Ovary (tissue), 9 donors: ENCODE measurements around the gene NEMP1. TPM values are rescaled to one million over a fixed set of nuclear protein-coding genes. Genes with fewer than 3 reads are reported as not detected.

Experiments
- DNase-seq, 5 donors: peaks; one replicate each; pipeline ENCODE4 v3.0.0-alpha.2; 2019 to 2020
- H3K27ac ChIP-seq, 2 donors: fragments of 200-600 bp; one replicate each; pipeline versions ENCODE4 v1.5.1 to v1.8.0; 2019 to 2022
- H3K27me3 ChIP-seq: fragments of 200-600 bp; one replicate; pipeline ENCODE4 v1.8.0; 2022
- H3K36me3 ChIP-seq: fragments of 200-600 bp; sonication (generic); one replicate; pipeline ENCODE4 v1.5.1; 2019
- H3K4me1 ChIP-seq: one replicate; pipeline ENCODE4 v1.8.1; 2013; ENCODE audit warnings: mild to moderate bottlenecking, moderate library complexity; ENCODE audit not compliant: insufficient read depth
- H3K4me3 ChIP-seq: fragments of 200-600 bp; sonication (generic); one replicate; pipeline ENCODE4 v1.5.1; 2017
- H3K9me3 ChIP-seq, 2 donors: fragments of 200-600 bp in 1 of 2; sonication (generic) in 1 of 2; one replicate each; pipeline versions ENCODE4 v1.5.1 to v1.8.1; 2013 to 2019; ENCODE audit warnings: mild to moderate bottlenecking in 1 of 2, moderate library complexity in 1 of 2
- EP300 ChIP-seq: sonication (generic); formaldehyde crosslinking; IDR thresholded peaks from one replicate; pipeline ENCODE4 v1.6.1; 2017; ENCODE audit warnings: antibody characterized with exemption
- POLR2A ChIP-seq: fragments of 450-650 bp; IDR thresholded peaks from one replicate; pipeline ENCODE4 v1.6.1; 2017; ENCODE audit warnings: antibody characterized with exemption, mild to moderate bottlenecking, moderate library complexity
- WGBS, 3 donors: extraction: QIAGEN DNeasy Blood & Tissue Kit in 1 of 3; methylation state at CpG; one replicate each; pipeline versions ENCODE4 v1.1.5 to v1.1.7; 2013 to 2017; 5-methylcytosine and 5-hydroxymethylcytosine counted together
- intact Hi-C, 4 donors: fragments of 100-400 bp; cut with DNase I; formaldehyde crosslinking; loops; one replicate each; pipeline versions ENCODE4 v1.11.0 to v1.15.1; 2022 to 2023
- polyA plus RNA-seq, 2 donors: library from polyadenylated mRNA; stranded (reverse); fragments of 200-250 nt in 1 of 2; fragments of 350-450 nt in 1 of 2; fragmentation: Illumina TruSeq in 1 of 2; extraction: RNeasy Lipid Tissue Mini Kit (QIAGEN cat#74804) in 1 of 2; gene quantifications; one replicate each; pipeline ENCODE4 v1.2.3, GENCODE V29; 2013 to 2014
- total RNA-seq, 7 donors: library from RNA; depleted of rRNA in 2 of 7; stranded (reverse); fragments of >200 nt in 2 of 7; fragmentation: NEBNext Ultra II Directional in 3 of 7; extraction: Animal tissue kit (Norgen Biotek cat#: 25700) in 3 of 7; gene quantifications; one replicate each; pipeline versions ENCODE4 v1.1.0 to v1.2.4, GENCODE V29; 2016 to 2023
- TF ChIP-seq, protein P1 (sequence below), 3 donors: fragments of 450-650 bp in 2 of 3; fragments of 200-600 bp in 1 of 3; IDR thresholded peaks; one replicate each; pipeline versions ENCODE4 v1.5.1 to v1.8.0; 2016 to 2022; ENCODE audit warnings: antibody characterized with exemption in 3 of 3, mild to moderate bottlenecking in 1 of 3
- donor health status: DM: no; HTN: no; CAD: no; lungs with moderate emphysema.
- donor health status: DM: no; HTN: no; CAD: no.
- donor health status: Bipolar disorder and iron deficiency.
- donor health status: DM: yes; HTN: yes; CAD: no.
- donor health status: DM: no; HTN: no; CAD: no.
- donor health status: DM: yes; HTN: yes; CAD: no.

Gene NEMP1
- total and polyA plus RNA-seq, 9 donors, result 5.8 to 14.9 (median 10.8) TPM

DNA sequence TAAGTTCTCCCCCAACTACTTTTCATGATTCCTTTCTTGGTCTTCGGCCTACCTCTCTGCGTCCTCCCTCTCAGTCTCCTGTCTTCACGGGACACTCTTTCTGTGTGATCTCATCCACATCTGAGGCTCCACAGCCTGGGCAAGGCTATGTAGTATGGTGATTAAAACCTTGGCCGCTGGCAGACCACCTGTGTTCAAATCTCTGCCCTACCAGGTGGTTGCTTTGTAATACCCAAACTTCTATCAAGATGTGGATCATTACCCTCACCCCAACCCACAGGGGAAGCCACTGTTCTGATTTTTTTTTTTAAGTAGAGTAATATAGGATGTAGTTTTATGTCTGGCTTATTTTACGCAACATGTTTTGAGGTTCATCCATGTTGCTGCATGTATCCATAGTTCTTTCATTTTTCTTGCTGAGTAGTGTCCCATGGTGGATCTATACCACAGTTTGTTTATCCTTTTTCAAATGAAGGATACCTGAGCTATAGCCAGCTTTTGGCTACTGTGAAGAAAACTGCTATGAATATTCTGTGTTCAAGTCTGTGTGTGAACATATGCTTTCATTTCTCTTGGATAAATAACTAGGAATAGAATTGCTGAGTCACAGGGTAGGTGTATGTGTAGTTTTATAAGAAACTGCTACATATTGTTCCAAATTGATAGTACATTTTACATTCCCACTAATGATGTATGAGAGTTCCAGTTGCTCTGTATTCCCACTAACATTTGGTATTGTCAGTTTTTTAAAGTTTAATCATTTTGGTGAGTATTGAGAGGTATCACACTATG is 40.9 kb upstream of the NEMP1 start:
- Histone ChIP-seq H3K27me3 (no peaks in the 10 kb centered on the region), H3K27ac (no peak overlapping the region), H3K36me3 (no peaks in the 10 kb centered on the region), H3K4me1 (no peaks in the 10 kb centered on the region), H3K4me3 (no peak overlapping the region), H3K9me3 (no peaks in the 10 kb centered on the region)
- TF ChIP-seq, protein P1, sequence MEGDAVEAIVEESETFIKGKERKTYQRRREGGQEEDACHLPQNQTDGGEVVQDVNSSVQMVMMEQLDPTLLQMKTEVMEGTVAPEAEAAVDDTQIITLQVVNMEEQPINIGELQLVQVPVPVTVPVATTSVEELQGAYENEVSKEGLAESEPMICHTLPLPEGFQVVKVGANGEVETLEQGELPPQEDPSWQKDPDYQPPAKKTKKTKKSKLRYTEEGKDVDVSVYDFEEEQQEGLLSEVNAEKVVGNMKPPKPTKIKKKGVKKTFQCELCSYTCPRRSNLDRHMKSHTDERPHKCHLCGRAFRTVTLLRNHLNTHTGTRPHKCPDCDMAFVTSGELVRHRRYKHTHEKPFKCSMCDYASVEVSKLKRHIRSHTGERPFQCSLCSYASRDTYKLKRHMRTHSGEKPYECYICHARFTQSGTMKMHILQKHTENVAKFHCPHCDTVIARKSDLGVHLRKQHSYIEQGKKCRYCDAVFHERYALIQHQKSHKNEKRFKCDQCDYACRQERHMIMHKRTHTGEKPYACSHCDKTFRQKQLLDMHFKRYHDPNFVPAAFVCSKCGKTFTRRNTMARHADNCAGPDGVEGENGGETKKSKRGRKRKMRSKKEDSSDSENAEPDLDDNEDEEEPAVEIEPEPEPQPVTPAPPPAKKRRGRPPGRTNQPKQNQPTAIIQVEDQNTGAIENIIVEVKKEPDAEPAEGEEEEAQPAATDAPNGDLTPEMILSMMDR (IDR thresholded peaks at IDR 0.05), result no peak
- TF ChIP-seq POLR2A, result no peak
- TF ChIP-seq EP300, result no peak
- 87 to 90% (median 89%) methylated on average over 5 of the region's 5 CpGs for WGBS, 3 donors
- DNase-seq, result no peak
- intact Hi-C loops, result no loop called here

DNA sequence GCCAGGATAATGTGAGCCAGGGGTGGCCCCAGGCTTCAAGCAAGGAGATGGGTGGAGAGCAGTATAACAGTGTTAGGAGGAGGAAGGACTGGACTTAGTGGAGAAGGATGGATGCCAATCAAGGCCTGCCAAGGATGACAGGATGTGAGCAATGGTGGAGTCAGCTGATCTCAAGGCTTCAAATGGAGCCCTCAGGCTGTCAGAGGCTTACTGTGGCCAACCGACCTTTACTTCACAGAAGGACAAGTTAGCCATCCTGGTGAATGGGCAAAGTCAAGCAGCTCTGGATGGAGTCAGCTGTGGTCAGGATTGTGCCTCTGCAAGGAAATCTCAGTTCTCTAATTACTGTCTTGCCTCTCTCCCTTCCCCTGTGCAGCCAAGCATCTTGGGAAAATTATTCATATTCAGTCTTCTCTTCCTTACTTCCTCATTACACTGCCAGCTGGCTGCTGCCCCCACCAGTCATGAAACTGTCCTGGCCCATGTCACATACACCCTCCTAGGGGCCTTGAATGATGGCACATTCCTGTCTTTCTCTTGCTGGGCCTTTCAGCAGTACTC is 40.2 kb upstream of the NEMP1 start:
- H3K27ac ChIP-seq, result no peak overlapping the region
- WGBS, 3 donors, result 78 to 86% (median 82%) methylated on average over 1 of the region's 1 CpG

GRCh38 chr12:57116580-57117281 is 38.1 kb upstream of the NEMP1 start:
- no peaks in the 10 kb centered on the region for H3K36me3 ChIP-seq
- H3K4me1 ChIP-seq, result no peaks in the 10 kb centered on the region
- TF ChIP-seq, protein P1 (IDR thresholded peaks at IDR 0.05), result no peak
- TF ChIP-seq POLR2A, result no peak
- TF ChIP-seq EP300, result no peak
- H3K27me3 ChIP-seq, result no peaks in the 10 kb centered on the region
- 70 to 91% (median 73%) methylated on average over 5 of the region's 5 CpGs for WGBS, 3 donors
- DNase-seq, result no peak
- H3K27ac ChIP-seq, result no peak overlapping the region
- no peaks in the 10 kb centered on the region for H3K9me3 ChIP-seq
- no peak overlapping the region for H3K4me3 ChIP-seq
- intact Hi-C loops, result no loop called here

More for the DNA sequence above, 40.2 kb upstream of the NEMP1 start:
- Histone ChIP-seq H3K9me3 (no peaks in the 10 kb centered on the region), H3K4me1 (no peaks in the 10 kb centered on the region), H3K4me3 (no peak overlapping the region), H3K27me3 (no peaks in the 10 kb centered on the region), H3K36me3 (no peaks in the 10 kb centered on the region)
- DNase-seq, result no peak
- TF ChIP-seq, protein P1 (IDR thresholded peaks at IDR 0.05), result no peak
- TF ChIP-seq POLR2A, result no peak
- no peak for TF ChIP-seq EP300
- intact Hi-C loops, result no loop called here

GRCh38 chr12:57112492-57113294 is 34.1 kb upstream of the NEMP1 start:
- DNase-seq, result peak in 1 of 5 donors; percentile 30
- H3K4me3 ChIP-seq, result peak overlapping the region; percentile 25
- H3K36me3 ChIP-seq, result no peaks in the 10 kb centered on the region
- WGBS, 3 donors, result 50 to 55% (median 55%) methylated on average over 9 of the region's 9 CpGs
- H3K9me3 ChIP-seq, result no peaks in the 10 kb centered on the region
- intact Hi-C loops, result loop anchor here (2.0 to 5.0 kb wide), 4 partner anchors 40 to 105 kb away; partner anchors contain the start of gene ZBTB39 (in 1 of the 4)
- peaks cover 2% of the 10 kb centered on the region for H3K4me1 ChIP-seq
- no peaks in the 10 kb centered on the region for H3K27me3 ChIP-seq
- peak overlapping the region; percentile 61 to 99 for H3K27ac ChIP-seq
- no peak for TF ChIP-seq POLR2A
- TF ChIP-seq, protein P1 (IDR thresholded peaks at IDR 0.05), result peak in 1 of 3 donors; percentile 80
